SK-N-SH treated with all-trans-retinoic acid at 6 μM for 48 hours (cell line): ENCODE measurements around the gene PRR33.

Experiments used
- ARNTL ChIP-seq: fragments of 450-650 bp; formaldehyde crosslinking; IDR thresholded peaks from 2 replicates; pipeline ENCODE4 v1.5.0; 2020; ENCODE audit warnings: low read depth, mild to moderate bottlenecking, moderate library complexity, borderline replicate concordance
- CSDC2 ChIP-seq: fragments of 250-450 bp; sonication (Bioruptor Pico); IDR thresholded peaks from 2 replicates; pipeline ENCODE4 v1.5.0; 2020; ENCODE audit warnings: mild to moderate bottlenecking, moderate library complexity
- GLIS3 ChIP-seq: fragments of 250-450 bp; sonication (Bioruptor Pico); IDR thresholded peaks from 2 replicates; pipeline ENCODE4 v1.5.0; 2020; ENCODE audit warnings: mild to moderate bottlenecking, moderate library complexity
- RARB ChIP-seq: fragments of 250-450 bp; sonication (Bioruptor Pico); IDR thresholded peaks from 2 replicates; pipeline ENCODE4 v1.8.0; 2021; ENCODE audit warnings: mild to moderate bottlenecking, moderate library complexity
- TCF4 ChIP-seq: fragments of 250-450 bp; sonication (Bioruptor Pico); IDR thresholded peaks from 2 replicates; pipeline ENCODE4 v1.8.0; 2021; ENCODE audit warnings: mild to moderate bottlenecking, moderate library complexity, borderline replicate concordance
- ZC3H10 ChIP-seq: fragments of 250-450 bp; sonication (Bioruptor Pico); IDR thresholded peaks from 2 replicates; pipeline ENCODE4 v1.5.1; 2021; ENCODE audit warnings: mild to moderate bottlenecking, moderate library complexity
- ZFP3 ChIP-seq: fragments of 250-450 bp; sonication (Bioruptor Pico); IDR thresholded peaks from 2 replicates; pipeline ENCODE4 v1.5.0; 2020; ENCODE audit warnings: mild to moderate bottlenecking, moderate library complexity
- ZNF565 ChIP-seq: fragments of 450-650 bp; formaldehyde crosslinking; conservative IDR thresholded peaks from 2 replicates; pipeline ENCODE4 v1.5.0; 2020; ENCODE audit warnings: low read depth, mild to moderate bottlenecking, moderate library complexity
- ZNF70 ChIP-seq: fragments of 450-650 bp; formaldehyde crosslinking; IDR thresholded peaks from 2 replicates; pipeline ENCODE4 v1.5.0; 2020; ENCODE audit warnings: mild to moderate bottlenecking, moderate library complexity
- TF ChIP-seq, protein P1 (sequence below): fragments of 250-450 bp; sonication (Bioruptor Pico); IDR thresholded peaks from 2 replicates; pipeline ENCODE4 v1.8.0; 2020; ENCODE audit warnings: mild to moderate bottlenecking, moderate library complexity, borderline replicate concordance
- TF ChIP-seq, protein P2 (sequence below): fragments of 250-450 bp; sonication (Bioruptor Pico); IDR thresholded peaks from 2 replicates; pipeline ENCODE4 v1.5.1; 2021; ENCODE audit warnings: mild to moderate bottlenecking, moderate library complexity
- TF ChIP-seq, protein P3 (sequence below): fragments of 250-450 bp; sonication (Bioruptor Pico); IDR thresholded peaks from 2 replicates; pipeline ENCODE4 v1.8.0; 2021; ENCODE audit warnings: low read depth, mild to moderate bottlenecking, moderate library complexity, borderline replicate concordance
- TF ChIP-seq, protein P4 (sequence below): fragments of 250-450 bp; sonication (Bioruptor Pico); IDR thresholded peaks from 2 replicates; pipeline ENCODE4 v1.5.1; 2020; ENCODE audit warnings: low read depth, mild to moderate bottlenecking, moderate library complexity

DNA sequence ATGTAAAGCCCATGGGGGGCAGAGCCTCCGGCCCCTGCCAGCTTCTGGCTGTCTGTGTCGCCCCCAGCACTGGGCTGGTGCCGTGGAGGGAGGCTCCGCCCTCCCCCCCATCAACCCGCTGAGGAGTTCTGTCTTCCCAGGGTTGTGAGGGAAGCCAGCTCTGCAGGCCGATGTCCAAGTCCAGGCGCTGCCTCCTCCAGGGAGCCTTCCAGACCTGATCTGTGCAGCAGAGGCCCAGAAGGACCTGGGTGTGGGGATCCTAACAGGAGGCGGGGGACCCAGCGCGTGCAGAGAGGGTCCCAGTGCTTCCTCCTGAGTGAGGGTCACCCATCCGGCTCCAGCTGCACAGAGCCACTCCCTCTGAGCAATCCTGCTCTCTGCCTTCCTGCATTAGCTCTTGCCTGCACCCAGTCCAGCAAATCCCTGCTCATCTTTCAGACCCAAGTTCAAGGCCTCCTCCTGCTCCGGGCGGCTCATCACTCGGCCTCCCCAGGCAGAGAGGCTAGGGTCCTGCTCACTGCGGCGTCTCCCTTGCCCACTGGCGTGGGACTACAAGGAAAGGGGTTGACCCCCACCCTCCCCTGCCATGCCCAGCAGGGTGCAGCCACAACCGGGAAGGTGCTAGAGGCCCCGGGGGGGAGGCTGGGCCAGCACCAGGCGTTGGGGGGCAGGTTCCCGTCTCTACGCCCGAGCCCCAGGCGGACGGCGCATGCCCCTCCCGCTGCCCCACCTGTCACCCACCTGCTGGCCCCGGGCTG lies 16.4 kb downstream of the PRR33 start:
- TF ChIP-seq, protein P1, sequence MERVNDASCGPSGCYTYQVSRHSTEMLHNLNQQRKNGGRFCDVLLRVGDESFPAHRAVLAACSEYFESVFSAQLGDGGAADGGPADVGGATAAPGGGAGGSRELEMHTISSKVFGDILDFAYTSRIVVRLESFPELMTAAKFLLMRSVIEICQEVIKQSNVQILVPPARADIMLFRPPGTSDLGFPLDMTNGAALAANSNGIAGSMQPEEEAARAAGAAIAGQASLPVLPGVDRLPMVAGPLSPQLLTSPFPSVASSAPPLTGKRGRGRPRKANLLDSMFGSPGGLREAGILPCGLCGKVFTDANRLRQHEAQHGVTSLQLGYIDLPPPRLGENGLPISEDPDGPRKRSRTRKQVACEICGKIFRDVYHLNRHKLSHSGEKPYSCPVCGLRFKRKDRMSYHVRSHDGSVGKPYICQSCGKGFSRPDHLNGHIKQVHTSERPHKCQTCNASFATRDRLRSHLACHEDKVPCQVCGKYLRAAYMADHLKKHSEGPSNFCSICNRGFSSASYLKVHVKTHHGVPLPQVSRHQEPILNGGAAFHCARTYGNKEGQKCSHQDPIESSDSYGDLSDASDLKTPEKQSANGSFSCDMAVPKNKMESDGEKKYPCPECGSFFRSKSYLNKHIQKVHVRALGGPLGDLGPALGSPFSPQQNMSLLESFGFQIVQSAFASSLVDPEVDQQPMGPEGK = no peak
- TF ChIP-seq ZNF565 (no peak), ZC3H10 (no peak), TCF4 (CRISPR knock-in tag) (no peak), ARNTL (CRISPR knock-in tag) (no peak), CSDC2 (no peak), ZNF70 (CRISPR knock-in tag) (no peak), GLIS3 (CRISPR knock-in tag) (no peak), ZFP3 (no peak), RARB (CRISPR knock-in tag) (no peak)
- TF ChIP-seq, protein P2, sequence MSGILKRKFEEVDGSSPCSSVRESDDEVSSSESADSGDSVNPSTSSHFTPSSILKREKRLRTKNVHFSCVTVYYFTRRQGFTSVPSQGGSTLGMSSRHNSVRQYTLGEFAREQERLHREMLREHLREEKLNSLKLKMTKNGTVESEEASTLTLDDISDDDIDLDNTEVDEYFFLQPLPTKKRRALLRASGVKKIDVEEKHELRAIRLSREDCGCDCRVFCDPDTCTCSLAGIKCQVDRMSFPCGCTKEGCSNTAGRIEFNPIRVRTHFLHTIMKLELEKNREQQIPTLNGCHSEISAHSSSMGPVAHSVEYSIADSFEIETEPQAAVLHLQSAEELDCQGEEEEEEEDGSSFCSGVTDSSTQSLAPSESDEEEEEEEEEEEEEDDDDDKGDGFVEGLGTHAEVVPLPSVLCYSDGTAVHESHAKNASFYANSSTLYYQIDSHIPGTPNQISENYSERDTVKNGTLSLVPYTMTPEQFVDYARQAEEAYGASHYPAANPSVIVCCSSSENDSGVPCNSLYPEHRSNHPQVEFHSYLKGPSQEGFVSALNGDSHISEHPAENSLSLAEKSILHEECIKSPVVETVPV = no peak
- TF ChIP-seq, protein P3, sequence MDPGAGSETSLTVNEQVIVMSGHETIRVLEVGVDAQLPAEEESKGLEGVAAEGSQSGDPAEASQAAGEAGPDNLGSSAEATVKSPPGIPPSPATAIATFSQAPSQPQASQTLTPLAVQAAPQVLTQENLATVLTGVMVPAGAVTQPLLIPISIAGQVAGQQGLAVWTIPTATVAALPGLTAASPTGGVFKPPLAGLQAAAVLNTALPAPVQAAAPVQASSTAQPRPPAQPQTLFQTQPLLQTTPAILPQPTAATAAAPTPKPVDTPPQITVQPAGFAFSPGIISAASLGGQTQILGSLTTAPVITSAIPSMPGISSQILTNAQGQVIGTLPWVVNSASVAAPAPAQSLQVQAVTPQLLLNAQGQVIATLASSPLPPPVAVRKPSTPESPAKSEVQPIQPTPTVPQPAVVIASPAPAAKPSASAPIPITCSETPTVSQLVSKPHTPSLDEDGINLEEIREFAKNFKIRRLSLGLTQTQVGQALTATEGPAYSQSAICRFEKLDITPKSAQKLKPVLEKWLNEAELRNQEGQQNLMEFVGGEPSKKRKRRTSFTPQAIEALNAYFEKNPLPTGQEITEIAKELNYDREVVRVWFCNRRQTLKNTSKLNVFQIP (CRISPR knock-in tag) = no peak
- TF ChIP-seq, protein P4, sequence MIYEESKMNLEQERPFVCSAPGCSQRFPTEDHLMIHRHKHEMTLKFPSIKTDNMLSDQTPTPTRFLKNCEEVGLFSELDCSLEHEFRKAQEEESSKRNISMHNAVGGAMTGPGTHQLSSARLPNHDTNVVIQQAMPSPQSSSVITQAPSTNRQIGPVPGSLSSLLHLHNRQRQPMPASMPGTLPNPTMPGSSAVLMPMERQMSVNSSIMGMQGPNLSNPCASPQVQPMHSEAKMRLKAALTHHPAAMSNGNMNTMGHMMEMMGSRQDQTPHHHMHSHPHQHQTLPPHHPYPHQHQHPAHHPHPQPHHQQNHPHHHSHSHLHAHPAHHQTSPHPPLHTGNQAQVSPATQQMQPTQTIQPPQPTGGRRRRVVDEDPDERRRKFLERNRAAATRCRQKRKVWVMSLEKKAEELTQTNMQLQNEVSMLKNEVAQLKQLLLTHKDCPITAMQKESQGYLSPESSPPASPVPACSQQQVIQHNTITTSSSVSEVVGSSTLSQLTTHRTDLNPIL (CRISPR knock-in tag) = no peak
